Activated T-cell treated with anti-CD3 and anti-CD28 coated beads, Interleukin-2, amount 50 U/mL, for 1 hour (primary cell): Measurements from ENCODE around the gene MSMO1.
"Not testable (repeated sequence)": the region's sequence is repeated elsewhere in the genome, so short reads cannot be mapped to it uniquely, and the experiment has no call there.

ENCODE experiments used
- DNase-seq: peaks from one replicate; pipeline ENCODE4 v3.0.0-alpha.2; 2020

The MSMO1 gene

DNA sequence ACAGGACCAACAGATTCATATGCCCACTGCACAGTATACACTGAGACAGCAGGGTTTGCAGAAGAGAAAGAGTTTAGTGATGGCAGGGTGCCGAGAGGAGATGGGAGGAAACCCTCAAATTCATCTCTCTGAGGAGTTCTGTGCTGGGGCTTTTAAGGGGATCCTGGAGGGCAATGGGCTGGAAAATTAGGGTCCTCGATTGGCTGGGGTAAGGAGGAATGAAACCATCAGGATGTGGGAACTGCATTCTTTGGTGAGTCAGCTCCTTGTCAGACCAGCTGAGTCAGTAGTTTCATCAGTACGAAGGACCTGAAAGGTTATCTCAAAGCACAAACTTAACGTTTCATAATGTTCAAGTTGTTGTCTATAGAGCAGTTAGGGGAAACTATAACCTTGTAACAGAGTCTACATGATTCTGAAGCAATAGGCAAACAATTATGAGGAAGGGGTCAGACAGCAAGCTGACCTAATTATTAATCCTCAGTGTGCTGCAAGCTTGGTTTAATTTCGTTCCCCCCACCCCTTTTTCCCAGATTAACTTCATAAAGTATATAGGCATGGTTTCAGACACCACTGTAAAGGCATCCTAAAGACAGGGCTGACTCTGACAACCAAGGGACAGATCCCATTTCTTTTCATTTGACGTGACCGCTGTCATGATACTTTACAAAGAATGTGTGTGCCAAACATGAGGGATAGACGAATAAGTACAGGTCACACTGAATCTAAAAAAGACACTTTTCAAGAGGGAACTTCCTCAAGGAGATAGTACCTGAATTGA lies 1.5 kb upstream of the MSMO1 start:
- no peak for DNase-seq

DNA sequence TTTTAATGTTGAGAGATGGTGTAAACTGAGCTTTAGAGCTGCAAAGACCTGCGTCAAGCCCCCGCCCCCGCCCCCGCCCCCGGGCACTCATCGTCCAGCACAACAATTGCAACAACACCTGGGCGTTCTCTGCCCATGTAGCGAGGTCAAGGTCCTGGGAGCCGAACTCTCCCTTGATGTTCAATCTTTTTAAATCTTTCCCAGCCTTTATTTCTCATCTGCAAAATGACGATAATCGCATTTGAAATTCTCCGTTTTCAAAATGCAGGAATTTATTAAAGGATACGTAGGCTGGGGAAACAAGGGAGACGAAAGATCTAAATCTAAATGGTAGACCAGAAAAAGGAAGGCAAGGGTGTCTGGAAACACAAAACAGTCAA lies 648 bp upstream of the MSMO1 start:
- DNase-seq: peak; percentile 28

DNA sequence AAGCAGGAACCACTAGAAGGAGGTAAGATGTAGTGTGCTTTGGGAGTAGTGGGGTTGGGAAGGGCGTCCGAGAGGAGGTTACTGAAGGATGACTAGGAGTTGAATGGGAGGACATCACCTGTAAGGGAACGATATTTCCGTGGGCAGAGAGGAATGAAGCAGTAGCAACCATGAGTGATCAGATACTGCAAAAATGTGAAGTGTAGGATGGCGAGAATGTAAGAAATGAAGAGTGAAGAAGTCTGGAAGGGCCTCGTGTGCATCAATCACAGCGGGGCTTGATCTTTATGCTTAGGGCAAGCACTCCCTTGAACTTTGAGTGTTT lies 594 bp downstream of the MSMO1 start:
- DNase-seq: no peak

DNA sequence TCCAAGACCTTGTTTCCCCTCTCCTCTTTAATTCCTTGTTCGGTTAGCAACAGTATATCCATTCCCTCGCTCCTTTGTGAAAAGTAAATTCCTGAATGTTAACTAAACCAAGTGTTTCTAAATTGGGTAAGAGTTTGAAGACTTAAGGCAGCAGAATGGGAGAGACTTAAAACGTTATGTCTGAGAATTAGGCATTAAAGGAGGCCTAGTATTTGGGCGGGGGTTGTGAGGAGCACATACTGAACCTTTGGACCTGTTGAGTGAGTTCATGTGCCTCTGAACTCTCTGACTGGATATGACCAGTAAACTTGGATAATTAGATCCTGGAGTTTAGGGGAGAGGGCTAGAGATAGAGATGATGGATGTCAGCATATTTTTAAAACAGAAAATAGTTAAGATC lies 1.2 kb downstream of the MSMO1 start:
- no peak for DNase-seq

DNA sequence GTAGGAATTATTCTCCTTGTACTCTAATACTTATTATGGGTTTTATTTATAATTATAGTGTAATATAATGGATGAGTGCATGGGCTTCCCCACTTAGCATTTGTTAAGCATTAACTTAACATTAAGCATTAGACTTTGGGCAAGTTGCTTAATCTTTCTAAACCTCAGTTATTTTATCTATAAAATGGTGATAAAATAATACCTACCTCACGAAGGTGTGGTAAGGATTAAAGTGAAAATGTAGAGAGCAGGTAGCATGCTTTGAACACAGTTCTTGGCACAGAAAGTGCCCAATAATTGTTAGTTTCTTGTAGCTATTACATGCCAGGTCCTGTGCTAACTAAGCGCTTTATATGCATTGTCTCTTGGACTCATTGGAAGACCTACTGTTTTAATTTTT lies 2.6 kb downstream of the MSMO1 start:
- no peak for DNase-seq

DNA sequence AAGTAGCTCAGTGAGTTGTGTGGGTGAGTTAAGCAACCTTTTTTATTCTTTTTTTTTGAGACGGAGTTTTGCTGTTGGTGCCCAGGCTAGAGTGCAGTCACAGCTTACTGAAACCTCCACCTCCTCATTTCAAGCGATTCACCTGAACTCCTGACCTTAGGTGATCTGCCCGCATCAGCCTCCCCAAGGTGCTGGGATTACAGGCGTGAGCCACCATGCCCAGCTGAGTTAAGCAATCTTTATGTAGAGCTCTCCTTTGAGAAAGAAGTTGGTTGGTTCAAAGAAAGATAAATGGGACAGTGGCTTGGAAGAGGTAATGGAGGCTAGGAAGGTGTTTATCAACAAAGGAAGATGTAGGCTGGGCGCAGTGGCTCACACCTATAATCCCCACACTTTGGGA lies 3.2 kb downstream of the MSMO1 start:
- DNase-seq: no peak

DNA sequence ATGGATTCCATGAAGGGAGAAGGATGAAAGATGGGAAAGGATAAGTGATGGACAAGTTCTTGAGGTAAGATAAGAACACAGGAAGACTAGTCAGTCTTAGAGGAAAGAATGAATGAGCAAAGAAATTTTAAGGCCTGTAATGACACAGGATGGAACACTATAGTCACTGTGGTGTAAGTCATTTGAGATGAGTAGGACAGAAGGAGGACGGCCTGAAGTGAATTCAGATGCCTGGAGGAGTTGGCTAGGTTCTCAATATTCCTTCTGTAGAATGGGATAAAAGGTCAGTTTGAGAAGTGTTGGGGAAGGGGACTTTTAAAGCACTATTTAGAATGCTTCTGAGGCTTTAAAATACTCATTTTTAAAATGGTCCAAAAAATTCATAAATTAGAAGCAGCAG lies 3.9 kb downstream of the MSMO1 start:
- DNase-seq: no peak

DNA sequence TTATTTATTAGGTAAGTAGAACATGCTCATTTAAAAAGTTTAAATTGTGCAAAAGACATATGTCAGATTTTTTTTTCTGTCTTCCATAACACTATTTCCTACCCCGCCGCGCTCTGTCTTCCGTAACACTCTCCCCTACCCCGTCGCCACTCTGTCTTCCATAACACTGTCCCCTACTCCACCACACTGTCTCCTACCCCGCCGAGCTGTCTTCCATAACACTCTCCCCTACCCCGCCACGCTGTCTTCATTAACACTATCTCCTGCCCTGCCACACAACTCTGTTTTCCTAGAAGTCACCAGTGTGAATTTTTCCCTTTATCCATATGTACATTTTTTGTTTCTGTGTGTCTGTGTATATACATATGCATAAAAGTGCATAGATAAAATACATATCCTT lies 4.4 kb downstream of the MSMO1 start:
- DNase-seq: no peak

DNA sequence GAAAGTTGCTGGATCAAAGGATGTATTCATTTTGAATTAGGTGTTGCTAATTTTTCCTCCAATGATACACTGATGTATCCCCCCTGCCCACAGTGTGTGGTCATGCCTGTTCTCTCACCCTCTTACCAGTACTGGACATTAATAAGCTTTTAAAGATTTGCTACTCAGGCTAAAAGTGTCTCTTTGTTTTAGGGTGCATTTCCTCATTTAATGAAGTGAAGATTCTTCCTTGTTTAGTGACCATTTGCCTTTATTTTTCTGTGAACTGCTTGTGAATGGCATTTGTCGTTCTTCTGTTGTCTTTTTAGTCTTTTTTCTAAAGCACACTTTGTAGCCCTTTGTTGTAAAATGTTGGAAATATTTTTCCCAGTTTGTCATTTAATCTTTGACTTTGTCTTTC lies 5.0 kb downstream of the MSMO1 start:
- DNase-seq: no peak

DNA sequence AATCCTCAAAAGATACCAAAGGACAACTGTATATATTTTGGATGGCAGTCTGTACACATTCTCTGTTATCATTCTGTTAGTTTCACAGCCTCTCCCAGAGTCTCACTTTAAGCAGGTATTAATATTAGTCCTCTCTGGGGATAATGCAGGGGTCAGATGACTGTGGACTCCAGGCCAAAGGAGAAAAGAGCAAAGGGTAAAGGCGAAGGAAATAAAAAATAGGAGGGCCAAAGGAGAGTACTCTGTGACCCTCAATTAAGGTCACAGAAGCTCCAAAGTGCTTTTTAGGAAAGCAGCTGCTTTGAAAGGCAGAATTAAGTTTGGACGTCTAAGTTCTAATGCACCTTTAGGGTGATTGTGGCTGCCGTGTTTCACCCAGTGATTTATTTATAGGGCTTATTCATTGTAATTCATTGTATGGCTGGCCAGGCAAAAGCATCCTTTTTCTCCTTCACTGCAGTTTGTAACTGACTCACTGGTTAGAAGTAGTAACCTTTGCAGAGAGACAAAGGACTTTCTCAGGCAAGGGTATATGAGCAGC lies 7.8 kb downstream of the MSMO1 start:
- DNase-seq: no peak

DNA sequence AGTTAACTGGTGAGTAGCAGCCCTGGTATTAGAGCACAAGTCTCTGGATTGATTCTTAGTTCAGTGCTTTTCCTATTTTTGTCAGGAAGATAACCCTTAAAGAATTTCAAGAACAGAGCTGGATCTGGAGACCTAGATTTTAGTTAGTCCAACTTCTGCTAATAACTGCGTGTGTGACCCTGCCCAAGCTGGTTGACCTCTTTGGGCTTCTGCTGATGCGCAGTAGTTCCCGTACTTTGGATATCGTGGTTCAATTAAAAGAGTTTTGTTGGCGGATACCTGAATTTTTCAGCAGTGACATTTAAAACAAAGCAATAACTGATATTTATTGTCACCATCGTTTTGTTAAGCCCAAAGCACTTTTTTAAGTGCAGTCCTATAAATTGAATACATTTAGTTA lies 9.3 kb downstream of the MSMO1 start:
- no peak for DNase-seq

DNA sequence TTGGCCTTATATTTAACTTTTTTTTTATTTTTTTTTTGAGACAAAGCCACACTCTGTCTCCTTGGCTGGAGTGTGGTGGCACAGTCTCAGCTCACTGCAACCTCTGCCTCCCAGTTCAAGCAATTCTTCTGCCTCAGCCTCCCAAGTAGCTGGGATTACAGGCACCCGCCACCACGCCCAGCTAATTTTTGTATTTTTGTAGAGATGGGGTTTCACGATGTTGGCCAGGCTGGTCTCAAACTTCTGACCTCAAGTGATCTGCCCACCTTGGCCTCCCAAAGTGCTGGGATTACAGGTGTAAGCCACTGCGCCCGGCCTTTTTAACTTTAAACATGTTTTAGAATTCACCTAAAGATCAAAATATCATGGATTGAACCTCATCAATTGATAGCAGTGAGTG lies 14.9 kb downstream of the MSMO1 start:
- DNase-seq: not testable (repeated sequence)

DNA sequence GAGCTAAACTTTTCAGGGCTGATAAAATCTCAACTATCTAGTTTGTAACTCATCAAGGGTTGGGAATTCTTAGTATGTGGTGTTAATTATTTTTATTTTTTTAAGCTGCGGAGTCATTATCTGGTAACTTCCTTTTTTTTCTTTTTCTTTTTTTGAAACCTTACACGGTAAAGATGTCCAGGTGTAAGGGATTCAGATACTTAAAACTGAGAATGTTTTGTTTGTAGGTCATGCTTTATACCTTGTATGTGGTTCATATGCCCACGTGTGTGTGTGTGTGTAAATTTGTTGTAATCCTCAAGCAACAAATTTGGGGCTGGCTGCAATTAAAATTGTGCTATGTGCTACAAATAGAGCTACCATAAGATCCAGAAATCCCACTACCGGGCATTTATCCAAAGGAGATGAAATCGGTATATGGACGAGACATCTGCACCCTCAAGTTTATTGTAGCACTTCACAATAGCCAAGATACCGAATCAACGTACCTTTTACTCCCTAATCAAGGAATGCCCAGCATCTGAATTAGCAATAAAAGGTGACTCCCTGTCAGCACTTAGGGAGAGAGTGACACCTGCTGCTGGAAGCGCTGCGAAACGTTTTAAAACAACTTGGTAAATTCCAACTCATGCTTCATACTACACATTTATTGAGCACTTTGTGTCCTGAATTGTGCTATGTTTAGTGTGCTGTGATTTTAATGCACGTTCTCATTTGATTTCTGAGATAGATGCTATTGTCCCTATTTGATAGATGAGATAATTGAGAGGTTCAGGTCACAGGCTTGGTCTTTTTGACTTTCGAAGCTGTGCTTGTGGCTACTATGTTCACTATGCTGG lies 16.1 kb downstream of the MSMO1 start:
- DNase-seq: no peak

DNA sequence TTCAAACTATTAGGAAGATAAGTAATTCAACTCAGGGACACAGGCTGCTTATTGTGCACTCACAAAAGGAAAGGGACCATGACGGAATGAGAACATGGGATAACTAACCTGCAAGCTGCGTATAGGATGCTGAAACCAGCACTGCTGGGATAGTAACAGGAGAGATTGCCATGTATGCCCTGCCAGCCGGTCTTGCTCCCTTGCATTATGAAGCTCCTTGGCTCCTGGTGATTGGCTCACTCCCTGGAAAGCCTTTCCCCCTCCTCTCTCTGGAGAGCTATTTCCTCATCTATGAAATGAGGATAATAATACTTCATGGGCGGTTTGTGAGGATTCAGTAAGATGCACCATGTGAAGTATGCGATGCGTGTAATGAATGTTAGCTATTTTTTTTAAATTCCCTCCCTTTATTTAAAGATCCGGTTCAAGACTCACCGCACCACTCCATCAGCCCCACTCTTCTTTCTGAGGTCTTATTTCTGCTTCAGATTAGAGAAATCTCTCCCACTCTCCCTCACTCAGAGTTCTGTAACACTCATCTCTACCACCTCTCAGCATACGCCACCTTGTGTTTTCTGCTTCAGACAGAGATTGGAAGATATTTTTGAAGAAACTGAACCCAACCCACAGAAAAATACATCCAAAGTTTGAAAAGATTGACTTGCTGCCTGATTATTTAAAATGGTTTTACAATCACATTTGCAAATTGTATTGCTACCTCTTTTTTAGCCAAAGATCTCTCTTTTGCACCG lies 18.4 kb downstream of the MSMO1 start:
- DNase-seq: no peak

DNA sequence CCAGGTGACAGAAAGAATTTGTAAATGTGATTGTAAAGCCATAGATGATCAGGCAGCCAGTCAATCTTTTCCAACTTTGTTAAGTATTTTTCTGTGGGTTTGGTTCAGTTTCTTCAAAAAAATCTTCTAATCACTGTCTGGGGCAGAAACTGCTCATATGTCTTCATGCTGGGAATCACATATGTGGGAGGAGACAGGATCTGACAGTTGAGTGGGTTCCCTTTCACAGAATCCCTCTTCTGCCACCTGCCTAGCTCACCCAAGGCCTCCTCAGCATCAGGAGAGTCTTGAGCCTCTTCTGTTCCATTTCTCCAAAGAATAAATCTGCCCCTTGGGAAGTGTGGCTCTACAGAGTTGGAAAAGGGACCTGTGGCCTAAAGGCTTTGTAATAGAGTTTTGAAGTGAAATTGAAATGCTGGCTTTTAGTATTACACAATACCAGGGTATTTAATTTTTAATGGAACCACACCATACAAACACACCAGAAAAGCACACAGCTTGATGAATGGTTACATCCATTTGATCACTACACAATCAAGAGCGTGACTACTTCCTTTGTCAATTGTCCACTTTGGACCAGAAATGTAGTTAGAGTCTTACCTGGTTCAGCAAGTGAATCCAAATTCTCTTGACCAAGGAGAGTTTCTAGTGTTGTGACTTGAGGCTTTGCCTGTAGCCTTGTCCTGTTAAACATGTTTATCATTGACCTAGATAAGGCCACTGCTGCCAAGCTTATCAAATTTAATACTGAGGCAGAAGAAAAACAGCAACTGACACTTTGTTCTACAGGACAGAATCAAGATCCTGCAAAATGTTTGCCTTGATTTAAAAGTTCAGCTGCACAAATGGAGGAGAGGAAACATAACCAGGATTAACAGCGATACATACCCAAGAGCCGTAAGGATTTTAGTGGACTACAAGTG lies 20.4 kb downstream of the MSMO1 start:
- no peak for DNase-seq

DNA sequence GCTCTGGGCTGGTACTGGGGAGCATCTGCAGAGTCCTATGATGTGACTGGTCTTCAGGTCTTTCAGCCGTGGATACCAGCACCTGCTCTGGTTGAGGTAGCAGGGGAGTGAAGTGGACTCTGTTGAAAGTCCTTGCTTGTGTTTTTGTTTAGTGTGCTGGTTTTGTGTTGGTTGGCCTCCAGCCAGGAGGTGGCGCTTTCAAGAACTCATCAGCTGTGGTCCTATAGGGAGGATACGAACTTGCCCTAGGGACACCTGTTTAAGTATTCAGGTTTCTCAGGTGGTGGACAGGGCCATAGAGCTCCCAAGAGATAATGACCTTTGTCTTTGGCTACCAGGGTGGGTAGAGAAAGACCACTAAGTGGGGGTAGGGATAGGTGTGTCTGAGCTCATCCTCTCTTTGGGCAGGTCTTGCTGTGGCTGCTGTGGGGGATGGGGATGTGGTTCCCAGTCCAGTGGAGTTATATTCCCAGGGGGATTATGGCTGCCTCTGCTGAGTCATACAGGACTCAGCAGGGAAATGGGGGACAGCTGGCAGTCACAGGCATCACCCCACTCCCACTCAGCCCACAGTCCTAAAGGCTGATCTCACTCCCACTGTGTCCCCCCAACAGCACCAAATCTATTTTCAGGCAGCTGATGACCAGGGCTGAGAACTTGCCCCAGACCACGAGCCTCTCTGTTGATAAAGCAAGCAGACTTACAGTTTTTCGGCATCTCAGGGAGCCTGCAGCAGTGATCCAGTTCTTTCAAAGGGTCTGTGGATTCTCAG lies 24.1 kb downstream of the MSMO1 start:
- no peak for DNase-seq

DNA sequence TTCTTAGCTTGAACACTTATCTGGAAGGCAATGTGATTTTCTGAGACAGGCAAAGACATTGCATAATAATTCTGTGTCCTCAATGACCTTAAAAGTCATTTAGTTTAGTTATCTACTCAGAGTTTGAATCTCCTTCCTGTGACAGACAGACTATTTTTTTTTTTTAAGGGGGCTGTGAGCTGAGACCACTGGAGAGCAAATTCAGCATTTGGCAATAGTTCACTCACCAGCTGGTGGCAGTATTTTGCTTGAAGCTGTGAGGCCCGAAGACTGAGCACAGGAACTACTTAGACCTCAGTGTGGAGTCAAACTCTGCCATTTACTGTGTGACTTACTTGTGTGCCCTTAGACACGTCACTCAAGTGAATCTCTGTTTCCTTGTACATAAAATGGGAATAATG lies 28.4 kb downstream of the MSMO1 start:
- no peak for DNase-seq

DNA sequence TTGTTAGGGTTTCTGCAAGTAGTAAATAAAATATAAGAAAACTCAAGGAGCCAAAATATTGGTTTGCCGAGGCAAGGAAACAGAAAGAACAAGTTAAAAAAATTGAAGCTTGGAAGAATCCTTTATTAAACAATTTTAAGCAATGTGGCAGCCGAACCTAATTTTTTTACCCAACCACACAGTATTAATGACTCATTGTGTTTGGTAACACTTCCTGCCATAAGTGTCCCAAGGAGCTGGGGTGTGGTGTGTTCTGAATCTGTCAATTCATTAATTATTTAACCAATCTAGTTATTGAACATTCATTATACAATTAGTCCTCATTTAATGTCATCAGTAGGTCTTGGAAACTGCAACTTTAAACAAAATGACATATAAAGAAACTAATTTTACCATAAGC lies 32.0 kb downstream of the MSMO1 start:
- no peak for DNase-seq

DNA sequence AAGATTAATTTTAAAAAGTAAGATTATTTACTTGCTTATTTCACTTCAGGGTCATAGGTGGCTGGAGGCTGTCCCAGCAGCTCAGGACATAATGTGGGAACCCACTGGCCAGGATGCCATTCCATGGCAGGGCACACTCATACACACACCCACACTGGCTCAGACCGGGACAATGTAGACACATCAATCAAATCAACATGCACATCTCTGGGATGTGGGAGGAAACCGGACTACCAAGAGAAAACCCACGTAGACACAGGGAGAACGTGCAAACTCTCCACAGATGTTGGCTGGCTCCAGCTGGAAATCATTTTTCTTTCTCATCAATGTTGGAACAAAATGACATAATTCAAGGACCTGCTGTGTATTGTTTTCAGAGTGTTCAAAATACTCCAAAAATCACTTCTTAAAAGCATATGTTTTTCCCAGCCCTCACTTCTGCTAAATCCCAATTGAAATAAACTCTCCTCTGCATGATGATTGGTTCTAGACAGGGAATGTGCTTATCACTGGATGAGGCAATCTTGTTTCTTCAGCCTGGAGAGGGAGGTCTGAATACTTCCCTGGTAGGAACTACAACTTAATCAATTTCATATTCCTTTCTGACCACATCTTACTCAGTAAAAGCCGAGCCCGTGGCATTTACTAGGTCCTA lies 32.7 kb downstream of the MSMO1 start:
- DNase-seq: no peak

DNA sequence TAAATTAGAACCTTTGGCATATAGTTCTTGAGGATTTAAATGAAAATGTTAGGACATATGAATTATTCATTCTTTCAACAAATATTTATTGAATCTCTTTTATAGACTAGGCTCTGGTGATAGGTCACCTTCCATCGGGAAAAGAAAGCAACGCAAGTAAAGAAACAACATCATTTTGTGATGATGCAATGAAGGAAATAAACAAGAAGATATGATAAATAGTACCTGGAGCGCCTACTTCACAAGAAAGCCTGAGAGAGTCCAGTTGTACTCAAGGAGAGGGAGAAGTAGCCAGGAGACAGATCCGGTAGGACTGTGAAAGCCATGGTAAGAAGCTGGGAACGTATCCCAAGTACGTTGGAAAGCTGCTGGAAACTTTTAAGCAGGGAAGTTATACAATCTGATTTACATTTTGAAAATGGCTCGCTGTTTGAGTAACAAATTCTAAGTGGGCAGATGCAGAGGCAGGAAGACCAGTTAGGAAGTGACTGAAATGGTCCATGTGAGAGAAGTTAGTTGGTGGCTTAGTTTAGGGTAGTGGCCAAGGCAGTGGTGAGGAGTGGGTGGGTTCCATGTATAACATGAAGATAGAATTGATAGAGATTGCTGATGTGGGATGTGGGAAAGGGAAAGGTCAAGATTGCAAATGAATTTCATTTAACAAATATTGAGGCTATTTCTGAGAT lies 33.7 kb downstream of the MSMO1 start:
- no peak for DNase-seq

DNA sequence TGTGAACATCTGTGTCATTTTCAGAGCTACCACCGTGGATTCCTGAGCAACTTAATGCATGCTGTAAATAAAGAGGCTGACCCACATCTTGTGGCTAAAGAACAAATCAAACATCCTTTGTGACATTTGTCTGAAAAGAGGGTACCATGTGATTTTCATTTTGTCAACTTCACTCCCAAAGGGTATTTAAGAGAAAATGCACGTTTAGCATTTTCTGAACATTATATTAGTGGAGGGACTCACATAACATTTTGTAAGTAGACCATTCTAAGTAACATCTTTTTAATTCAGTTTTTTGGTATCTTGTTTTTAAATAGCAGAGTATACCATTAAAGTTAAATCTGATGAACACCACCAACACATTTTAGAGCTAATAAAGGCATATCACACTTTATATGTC lies 34.3 kb downstream of the MSMO1 start:
- no peak for DNase-seq
